GM21515 (cell line): Measurements from ENCODE around the gene DYNLT2.
"Not testable (repeated sequence)": the region's sequence is repeated elsewhere in the genome, so short reads cannot be mapped to it uniquely, and the experiment has no call there.

Experiments used
- ATAC-seq: cut with Tn5 transposase; IDR thresholded peaks from one replicate; pipeline ENCODE4 v1.9.1; 2021; ENCODE audit not compliant: unreplicated experiment

The DYNLT2 gene

GRCh38 chr6:169701954-169702839 is 49.2 kb downstream of the DYNLT2 start, which contains the start of the genes C6orf120 and WDR27:
Gene C6orf120 (plus strand): TSS chr6:169702126. CDS start chr6:169702460, 334 bp downstream.
Gene WDR27 (minus strand): TSS chr6:169702029. CDS start chr6:169689005, 13,024 bp downstream.
- ATAC-seq, result peak; percentile 92

GRCh38 chr6:169701311-169701953 is 49.9 kb downstream of the DYNLT2 start:
- ATAC-seq, result peak; percentile 19

- no peak for ATAC-seq
Observed at GRCh38 chr6:169700296-169700695, 51.1 kb downstream of the DYNLT2 start.

- ATAC-seq, result not testable (repeated sequence)
Observed at GRCh38 chr6:169697115-169697514, 54.3 kb downstream of the DYNLT2 start.

- ATAC-seq, result no peak
Observed at GRCh38 chr6:169695131-169695530, 56.2 kb downstream of the DYNLT2 start.

- no peak for ATAC-seq
Observed at GRCh38 chr6:169692516-169692915, 58.9 kb downstream of the DYNLT2 start.

- no peak for ATAC-seq
Observed at GRCh38 chr6:169691260-169691659, 60.1 kb downstream of the DYNLT2 start.
